Activated T-helper 17 cell treated with anti-CD3 and anti-CD28 coated beads, Interleukin-2, amount 50 U/mL, for 72 hours (primary cell): ENCODE results near the gene CXCL11. TPM values are rescaled to one million over a fixed set of nuclear protein-coding genes. Genes with fewer than 3 reads are reported as not detected.
A peak's percentile ranks its signal among the peaks of the same experiment; 100 is the strongest.
"Not testable (repeated sequence)": the region's sequence is repeated elsewhere in the genome, so short reads cannot be mapped to it uniquely, and the experiment has no call there.

ENCODE experiments used
- ATAC-seq: fragments of 150-1000 bp; cut with Tn5 transposase; replicated peaks from 2 replicates; pipeline ENCODE4 v1.10.0; 2021; ENCODE audit warnings: mild to moderate bottlenecking, moderate library complexity
- H3K27ac Mint-ChIP-seq: one replicate; pipeline ENCODE4 v1.8.0; 2022; ENCODE audit warnings: mixed read lengths
- H3K27me3 Mint-ChIP-seq: one replicate; pipeline ENCODE4 v1.8.0; 2022; ENCODE audit warnings: mixed read lengths
- H3K36me3 Mint-ChIP-seq: one replicate; pipeline ENCODE4 v1.8.0; 2022; ENCODE audit warnings: low read depth, mild to moderate bottlenecking, mixed read lengths
- H3K4me1 Mint-ChIP-seq: one replicate; pipeline ENCODE4 v1.8.0; 2022; ENCODE audit warnings: mixed read lengths
- H3K4me3 Mint-ChIP-seq: one replicate; pipeline ENCODE4 v1.8.0; 2022; ENCODE audit warnings: mild to moderate bottlenecking, mixed read lengths
- H3K9me3 Mint-ChIP-seq: one replicate; pipeline ENCODE4 v1.8.0; 2022; ENCODE audit warnings: mixed read lengths
- total RNA-seq, 2 donors: library from RNA; stranded (reverse); gene quantifications; one replicate each; pipeline ENCODE4 v1.2.3, GENCODE V29; 2022

CXCL11 gene
- total RNA-seq, 2 donors from 2014 or later, result not detected

DNA sequence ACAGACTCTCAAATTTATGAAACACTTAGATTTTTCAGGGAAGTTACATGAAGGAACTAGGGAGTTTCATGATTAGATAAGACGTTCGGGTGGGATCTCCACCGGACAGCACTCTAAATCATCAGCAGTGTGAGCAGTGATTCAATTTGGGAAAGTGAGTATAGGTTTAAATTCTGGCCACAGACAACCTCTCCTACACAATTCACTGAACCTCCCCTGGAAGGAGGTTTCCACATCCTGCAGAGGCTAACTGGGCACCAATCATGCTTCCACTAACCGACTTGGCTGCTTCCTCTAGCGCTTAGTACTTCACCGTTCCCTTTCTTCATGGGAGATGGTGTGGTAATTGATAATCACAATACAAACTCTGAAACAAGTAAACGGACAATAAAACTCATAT is 34.2 kb downstream of the CXCL11 start:
- no peaks in the 10 kb centered on the region for H3K36me3 Mint-ChIP-seq
- H3K27me3 Mint-ChIP-seq, result peaks cover 21% of the 10 kb centered on the region
- H3K4me1 Mint-ChIP-seq, result no peaks in the 10 kb centered on the region
- no peak overlapping the region for H3K4me3 Mint-ChIP-seq
- ATAC-seq, result no peak
- no peaks in the 10 kb centered on the region for H3K9me3 Mint-ChIP-seq
- no peak overlapping the region for H3K27ac Mint-ChIP-seq

- no peak for ATAC-seq
- Mint-ChIP-seq H3K9me3 (no peaks in the 10 kb centered on the region), H3K4me1 (no peaks in the 10 kb centered on the region), H3K27ac (no peak overlapping the region), H3K36me3 (no peaks in the 10 kb centered on the region), H3K4me3 (no peak overlapping the region), H3K27me3 (peaks cover 13% of the 10 kb centered on the region)
Measured at GRCh38 chr4:76000279-76000678, 35.6 kb downstream of the CXCL11 start.

- H3K4me1 Mint-ChIP-seq, H3K36me3 Mint-ChIP-seq, H3K27ac Mint-ChIP-seq, ATAC-seq, H3K4me3 Mint-ChIP-seq, H3K27me3 Mint-ChIP-seq, H3K9me3 Mint-ChIP-seq: not testable (repeated sequence)
Measured at GRCh38 chr4:75998525-75999147, 37.2 kb downstream of the CXCL11 start.

GRCh38 chr4:75997946-75998345 is 37.9 kb downstream of the CXCL11 start:
- Mint-ChIP-seq H3K27ac (no peak overlapping the region), H3K4me3 (no peak overlapping the region), H3K9me3 (no peaks in the 10 kb centered on the region), H3K4me1 (no peaks in the 10 kb centered on the region), H3K27me3 (peaks cover 4% of the 10 kb centered on the region), H3K36me3 (no peaks in the 10 kb centered on the region)
- ATAC-seq, result no peak

GRCh38 chr4:75997081-75997480 is 38.8 kb downstream of the CXCL11 start:
- H3K36me3 Mint-ChIP-seq, result no peaks in the 10 kb centered on the region
- no peaks in the 10 kb centered on the region for H3K27me3 Mint-ChIP-seq
- no peak overlapping the region for H3K27ac Mint-ChIP-seq
- H3K9me3 Mint-ChIP-seq, result no peaks in the 10 kb centered on the region
- H3K4me1 Mint-ChIP-seq, result no peaks in the 10 kb centered on the region
- H3K4me3 Mint-ChIP-seq, result no peak overlapping the region
- no peak for ATAC-seq

GRCh38 chr4:75995727-75996126 is 40.1 kb downstream of the CXCL11 start:
- no peak for ATAC-seq
- Mint-ChIP-seq H3K36me3 (no peaks in the 10 kb centered on the region), H3K27ac (no peak overlapping the region), H3K27me3 (no peaks in the 10 kb centered on the region), H3K4me1 (no peaks in the 10 kb centered on the region), H3K9me3 (no peaks in the 10 kb centered on the region), H3K4me3 (no peak overlapping the region)

DNA sequence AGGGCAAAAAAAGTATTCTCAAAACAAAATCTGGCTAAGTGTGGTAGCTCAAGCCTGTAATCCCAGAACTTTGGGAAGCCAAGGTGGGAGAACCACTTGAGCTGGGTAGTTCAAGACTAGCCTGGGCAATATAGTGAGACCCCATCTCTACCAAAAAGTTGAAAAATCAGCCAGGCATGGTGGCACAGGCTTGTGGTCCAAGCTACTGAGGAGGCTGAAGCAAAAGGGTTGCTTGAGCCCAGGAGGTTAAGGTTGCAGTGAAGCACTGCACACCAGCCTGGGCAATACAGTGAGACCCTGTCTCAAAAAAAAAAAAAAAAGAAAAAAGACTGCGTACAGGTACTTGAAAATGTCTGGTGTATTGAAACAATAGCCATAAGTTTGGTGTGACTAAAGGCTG is 43.4 kb downstream of the CXCL11 start:
- Mint-ChIP-seq H3K27me3 (no peaks in the 10 kb centered on the region), H3K9me3 (no peaks in the 10 kb centered on the region), H3K4me3 (no peak overlapping the region), H3K36me3 (peaks cover 9% of the 10 kb centered on the region), H3K27ac (no peak overlapping the region), H3K4me1 (peaks cover 21% of the 10 kb centered on the region)
- ATAC-seq, result no peak

- ATAC-seq, result no peak
- Mint-ChIP-seq H3K27ac (peak overlapping the region; percentile 86), H3K4me1 (peaks cover 26% of the 10 kb centered on the region), H3K9me3 (no peaks in the 10 kb centered on the region), H3K4me3 (peak overlapping the region; percentile 85), H3K36me3 (peaks cover 15% of the 10 kb centered on the region), H3K27me3 (no peaks in the 10 kb centered on the region)
Measured at GRCh38 chr4:75989846-75990528, 45.9 kb downstream of the CXCL11 start.

GRCh38 chr4:75985116-75985515 is 50.8 kb downstream of the CXCL11 start:
- H3K4me3 Mint-ChIP-seq, result no peak overlapping the region

More at GRCh38 chr4:75985116-75985515, 50.8 kb downstream of the CXCL11 start:
- H3K9me3 Mint-ChIP-seq, result no peaks in the 10 kb centered on the region
- no peak for ATAC-seq
- H3K4me1 Mint-ChIP-seq, result peaks cover 26% of the 10 kb centered on the region
- H3K27me3 Mint-ChIP-seq, result no peaks in the 10 kb centered on the region
- H3K36me3 Mint-ChIP-seq, result peaks cover 39% of the 10 kb centered on the region
- no peak overlapping the region for H3K27ac Mint-ChIP-seq

Other genes with a start within 250 kb of the CXCL11 start
- gene PPEF2, start 133.6 kb downstream of the CXCL11 start, total RNA-seq, result under 1 TPM in 1 of 2 donors, not detected in 1; 0.24 TPM
- gene NAAA, start 95.1 kb downstream of the CXCL11 start, total RNA-seq, result 10 to 100 TPM; 14.7 to 36.5 TPM
- 10 to 100 TPM; 27.0 to 56.8 TPM for gene SDAD1, start 45.1 kb downstream of the CXCL11 start, total RNA-seq
- 1 to 10 TPM in 1 of 2 donors, under 1 TPM in 1; 0.45 to 3.4 TPM for gene CXCL9, start 28.6 kb downstream of the CXCL11 start, total RNA-seq
- 1 to 10 TPM; 1.1 to 3.3 TPM for gene CXCL10, start 12.6 kb downstream of the CXCL11 start, total RNA-seq
- 1 to 10 TPM in 1 of 2 donors, under 1 TPM in 1; 0.80 to 1.6 TPM for gene ART3, start 38.6 kb upstream of the CXCL11 start, total RNA-seq
- gene NUP54, start 112.3 kb upstream of the CXCL11 start, total RNA-seq, result 10 to 100 TPM; 58.1 to 73.7 TPM
- gene SCARB2, start 177.8 kb upstream of the CXCL11 start, total RNA-seq, result 10 to 100 TPM in 1 of 2 donors, 1 to 10 TPM in 1; 3.0 to 15.9 TPM
- gene FAM47E, start 215.7 kb upstream of the CXCL11 start, total RNA-seq, result not detected